Activated CD4-positive, CD25-positive, alpha-beta regulatory T cell treated with anti-CD3 and anti-CD28 coated beads, Interleukin-2, amount 50 U/mL, for 16 hours (primary cell): ENCODE results near the gene CFAP221.

Experiments used
- DNase-seq: peaks from one replicate; pipeline ENCODE4 v3.0.0-alpha.2; 2020; ENCODE audit warnings: low read depth, low spot score

The CFAP221 gene

DNA sequence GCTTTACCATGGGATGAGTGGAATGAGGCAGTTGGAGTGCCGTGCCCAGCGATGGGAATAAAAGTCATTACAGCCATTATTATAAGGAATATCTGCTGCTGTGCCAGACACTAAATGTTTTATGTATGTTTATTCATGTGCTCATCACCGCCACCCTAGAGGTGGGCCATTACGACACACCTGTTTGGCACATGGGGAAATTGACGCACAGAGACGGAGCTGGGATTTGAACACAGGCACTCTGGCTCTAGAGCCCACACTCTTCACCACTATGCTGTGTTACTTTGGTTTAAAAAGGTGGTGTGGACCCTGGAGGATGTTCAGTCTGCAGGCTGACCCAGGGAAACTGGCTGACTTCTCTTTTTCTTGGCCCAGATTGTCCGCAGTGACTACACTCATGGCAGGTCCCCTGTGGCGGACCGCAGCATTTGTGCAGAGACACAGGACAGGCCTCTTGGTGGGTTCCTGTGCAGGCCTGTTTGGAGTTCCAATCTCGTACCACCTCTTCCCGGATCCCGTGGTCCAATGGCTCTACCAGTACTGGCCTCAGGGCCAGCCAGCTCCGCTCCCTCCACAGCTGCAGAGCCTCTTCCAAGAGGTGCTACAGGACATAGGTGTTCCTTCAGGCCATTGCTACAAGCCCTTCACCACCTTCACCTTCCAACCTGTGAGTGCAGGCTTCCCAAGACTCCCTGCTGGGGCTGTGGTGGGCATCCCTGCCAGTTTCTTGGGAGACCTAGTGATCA is 136.4 kb downstream of the CFAP221 start:
- no peak for DNase-seq

DNA sequence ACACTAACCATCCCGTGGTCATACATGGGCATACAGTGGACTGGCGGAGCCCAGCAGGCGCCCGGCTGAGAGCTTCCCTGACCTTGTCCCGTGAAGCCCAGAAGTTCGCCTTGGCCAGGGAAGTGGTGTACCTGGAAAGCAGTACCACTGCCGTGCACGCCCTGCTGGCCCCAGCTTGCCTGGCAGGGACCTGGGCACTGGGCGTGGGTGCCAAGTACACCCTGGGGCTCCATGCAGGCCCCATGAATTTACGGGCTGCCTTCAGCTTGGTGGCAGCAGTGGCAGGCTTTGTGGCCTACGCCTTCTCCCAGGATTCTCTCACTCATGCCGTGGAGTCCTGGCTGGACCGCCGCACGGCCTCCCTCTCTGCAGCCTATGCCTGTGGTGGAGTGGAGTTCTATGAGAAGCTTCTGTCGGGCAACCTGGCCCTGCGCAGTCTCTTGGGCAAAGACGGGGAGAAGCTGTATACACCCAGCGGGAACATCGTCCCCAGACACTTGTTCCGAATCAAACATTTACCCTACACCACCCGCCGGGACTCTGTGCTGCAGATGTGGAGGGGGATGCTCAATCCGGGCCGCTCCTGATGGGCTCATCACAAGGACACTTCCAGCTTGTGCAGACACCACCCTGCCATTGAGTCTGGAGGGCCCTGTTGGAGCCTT is 137.1 kb downstream of the CFAP221 start:
- no peak for DNase-seq

DNA sequence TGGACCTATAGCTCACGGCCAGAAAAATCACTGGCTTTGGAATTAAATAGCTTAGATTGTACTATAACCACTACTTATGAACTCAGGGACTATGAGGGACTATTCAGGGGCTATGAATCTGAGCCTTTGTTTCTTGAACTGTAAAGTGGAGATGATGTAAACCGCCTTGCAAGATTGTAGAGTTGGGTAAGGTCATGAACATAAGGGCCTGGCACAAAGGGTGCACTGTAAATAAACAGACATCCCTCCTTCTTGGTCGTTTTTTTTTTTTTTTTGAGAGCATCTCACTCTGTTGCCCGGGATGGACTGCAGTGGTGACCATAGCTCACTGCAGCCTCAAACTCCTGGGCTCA is 137.6 kb downstream of the CFAP221 start:
- no peak for DNase-seq

DNA sequence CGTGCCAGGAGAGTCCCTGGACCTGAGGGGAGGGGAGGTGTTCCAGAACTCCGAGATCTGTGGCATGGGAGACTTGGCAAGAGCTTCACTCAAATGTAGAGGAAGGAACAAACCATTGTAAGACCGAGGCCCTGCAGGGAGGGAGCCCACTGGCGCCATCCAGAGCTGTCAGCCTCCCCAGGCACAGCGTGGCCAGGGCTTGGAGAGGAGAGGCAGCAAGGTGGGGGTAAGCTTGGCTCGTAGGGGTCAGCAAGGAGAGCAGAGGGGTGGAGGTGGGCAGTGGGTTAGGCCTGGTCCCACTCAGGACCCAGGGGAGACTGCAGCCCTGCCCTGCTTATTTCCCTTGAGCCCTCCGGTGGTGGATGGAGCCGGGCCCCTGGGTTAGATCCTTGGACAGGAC is 138.3 kb downstream of the CFAP221 start:
- no peak for DNase-seq

DNA sequence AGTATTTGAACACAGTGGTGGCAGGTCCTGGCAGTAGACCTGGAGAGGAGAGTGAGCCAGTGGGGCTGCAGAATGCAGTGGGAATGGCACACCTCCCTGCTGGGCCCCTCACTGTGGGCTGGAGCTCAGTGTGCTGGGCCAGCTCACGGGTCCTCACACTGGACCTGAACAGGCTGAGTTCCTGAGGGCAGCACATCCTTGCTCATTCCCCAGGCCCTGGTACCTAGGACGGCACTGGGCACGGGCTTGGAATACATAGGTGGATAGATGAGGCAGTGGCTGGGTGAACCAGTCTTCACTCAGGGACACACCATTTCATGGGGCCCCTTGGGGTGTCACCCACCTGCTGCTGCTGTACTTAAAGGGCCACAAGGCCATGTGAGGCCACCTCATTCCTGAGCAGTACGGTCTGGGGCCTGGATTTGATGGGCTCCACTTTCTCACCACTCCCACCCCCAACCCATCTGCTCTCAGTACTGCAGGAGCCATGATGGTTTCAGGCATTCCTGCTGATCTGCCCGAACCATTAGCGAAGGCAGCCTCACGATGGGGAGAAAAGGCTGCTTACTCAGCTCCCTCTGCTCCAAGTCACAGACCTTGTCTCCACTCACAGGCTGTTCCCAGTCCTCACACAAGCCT is 138.9 kb downstream of the CFAP221 start:
- DNase-seq, result no peak

GRCh38 chr2:119683713-119684443 is 139.6 kb downstream of the CFAP221 start:
- no peak for DNase-seq

DNA sequence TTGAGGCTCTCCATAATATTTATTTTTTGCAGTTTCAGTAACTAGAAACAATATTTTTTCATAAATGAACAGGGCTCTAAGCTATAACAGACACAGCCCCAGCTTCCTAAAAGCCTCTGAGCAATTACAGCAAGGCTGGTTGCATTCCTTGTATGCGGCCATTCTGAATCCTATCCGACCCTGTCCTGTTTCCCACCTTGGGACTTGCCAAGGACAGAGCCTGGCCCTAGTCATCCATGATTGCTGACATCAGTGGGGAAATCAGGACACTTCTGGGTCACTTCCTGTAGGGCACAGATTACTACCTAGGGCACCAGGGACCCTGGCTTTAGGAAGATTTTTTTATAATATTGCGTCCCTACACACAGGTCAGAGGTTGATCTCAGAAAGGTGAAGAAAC is 140.3 kb downstream of the CFAP221 start:
- DNase-seq, result no peak

- no peak for DNase-seq
These were observed 144.4 kb downstream of the CFAP221 start for GRCh38 chr2:119688616-119689015.

GRCh38 chr2:119689218-119689617 is 145.0 kb downstream of the CFAP221 start:
- no peak for DNase-seq

DNA sequence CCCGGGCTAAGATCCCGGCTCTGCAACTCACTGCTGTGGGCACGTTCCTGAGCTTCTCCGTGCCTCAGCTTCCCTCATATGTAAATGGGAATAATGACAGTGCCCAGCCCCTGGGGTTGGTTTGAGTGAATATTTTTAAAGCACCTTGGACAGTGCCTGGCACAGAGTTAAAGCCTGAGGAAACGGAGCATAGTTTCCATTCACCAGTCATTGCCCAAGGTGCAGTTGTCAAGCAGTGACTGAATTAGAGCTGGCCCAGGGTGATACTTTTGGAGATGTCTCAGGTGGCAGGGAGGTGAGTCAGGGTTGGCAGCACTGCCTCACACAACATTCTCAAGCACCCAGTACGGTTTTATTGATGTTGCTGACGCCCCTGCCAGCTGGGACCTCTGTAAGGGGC is 146.9 kb downstream of the CFAP221 start:
- DNase-seq, result no peak

- no peak for DNase-seq
These were observed 147.5 kb downstream of the CFAP221 start for GRCh38 chr2:119691651-119692245.

GRCh38 chr2:119692310-119692709 is 148.1 kb downstream of the CFAP221 start:
- DNase-seq, result no peak

GRCh38 chr2:119692954-119693353 is 148.7 kb downstream of the CFAP221 start:
- DNase-seq, result no peak

DNA sequence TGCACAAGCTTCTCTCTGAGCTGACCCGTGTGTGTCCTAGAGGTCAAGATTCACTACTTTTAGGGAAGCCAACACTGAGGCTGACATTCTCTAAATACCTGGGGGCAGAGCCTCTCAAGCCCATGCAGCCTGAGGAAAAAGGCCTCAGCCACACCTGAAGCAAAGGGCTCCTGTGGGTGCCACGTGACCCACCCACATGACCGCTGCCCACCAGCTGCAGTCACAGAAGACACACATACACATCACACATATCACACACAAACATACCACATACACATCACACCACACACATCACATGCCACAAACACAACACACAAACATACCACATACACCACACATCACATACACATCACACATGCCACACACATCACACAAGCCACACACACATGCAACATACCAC is 149.3 kb downstream of the CFAP221 start:
- no peak for DNase-seq

GRCh38 chr2:119693967-119694366 is 149.7 kb downstream of the CFAP221 start:
- DNase-seq, result no peak

DNA sequence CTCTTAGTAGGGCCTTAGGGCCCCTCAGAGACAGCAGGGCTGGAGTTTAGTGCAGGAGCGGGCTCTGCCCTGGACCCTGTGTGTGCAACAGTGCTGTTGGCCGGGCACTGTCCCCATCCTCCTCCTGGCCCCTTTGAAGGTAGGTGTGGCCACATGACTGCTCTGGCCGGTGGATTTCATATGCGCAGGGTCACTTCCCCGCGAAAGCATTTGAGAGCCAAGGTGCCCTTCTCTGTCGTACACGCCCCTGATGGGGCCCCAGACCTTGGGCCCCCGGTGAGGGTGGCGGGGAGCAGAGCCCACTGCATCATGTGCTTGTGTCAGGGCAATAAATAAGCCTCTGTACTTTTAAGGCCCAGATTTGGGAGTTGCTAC is 150.2 kb downstream of the CFAP221 start:
- DNase-seq, result no peak

DNA sequence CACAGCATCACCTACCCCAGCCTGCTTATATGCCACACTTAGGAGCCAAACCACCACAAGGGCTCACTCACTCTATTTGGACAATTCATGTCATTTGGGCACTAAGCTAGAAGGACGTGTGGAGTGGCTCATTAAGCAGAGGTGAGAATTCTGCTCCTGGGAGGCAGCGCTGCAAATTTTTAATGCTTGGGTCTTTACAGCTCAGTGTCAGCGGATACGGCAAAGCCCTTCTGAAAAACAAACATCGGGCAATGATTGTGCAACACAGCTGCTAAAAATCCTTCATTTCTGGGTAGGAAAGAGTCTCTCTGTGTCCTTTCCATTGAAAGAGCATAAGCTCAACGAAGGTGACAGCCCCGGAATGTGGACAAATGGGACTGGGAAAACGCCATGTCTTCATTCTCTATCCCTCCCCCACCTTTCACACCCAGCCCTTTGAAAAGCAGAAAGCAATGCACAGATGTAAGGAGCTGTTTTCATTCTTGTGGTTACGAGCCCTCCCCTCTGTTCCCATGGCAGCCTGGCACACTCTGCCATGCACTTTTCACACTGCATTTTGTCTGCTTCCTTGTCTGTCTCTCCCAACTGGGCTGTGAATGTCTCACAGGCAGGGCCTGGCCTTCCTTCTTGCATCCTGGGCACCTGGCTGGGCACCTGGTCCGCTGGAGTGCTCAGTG is 150.7 kb downstream of the CFAP221 start:
- no peak for DNase-seq

DNA sequence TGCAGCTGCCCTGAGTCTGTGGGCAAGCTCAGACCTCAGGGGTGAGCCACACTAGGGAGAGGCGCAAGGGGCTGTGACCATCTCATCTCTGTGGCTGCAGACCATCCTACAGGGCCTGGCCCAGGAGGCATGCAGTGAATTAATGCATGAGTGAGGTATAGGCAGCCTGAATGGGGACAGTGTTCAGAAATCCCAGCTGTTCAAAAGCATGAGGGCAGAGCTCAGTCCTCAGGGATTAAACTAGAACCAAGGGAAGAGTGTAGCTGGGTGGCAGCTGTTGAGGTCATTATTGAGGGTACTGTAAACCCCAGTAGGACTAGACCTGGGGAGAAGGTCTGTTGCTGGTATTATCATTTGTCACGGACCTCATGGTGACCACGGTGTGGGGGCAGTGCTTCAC is 151.8 kb downstream of the CFAP221 start:
- DNase-seq, result no peak

- DNase-seq, result no peak
These were observed 152.3 kb downstream of the CFAP221 start for GRCh38 chr2:119696494-119697030.

GRCh38 chr2:119697290-119698020 is 153.2 kb downstream of the CFAP221 start:
- no peak for DNase-seq
